HG03135 (cell line): ENCODE data around the gene SH3BGRL2.
"Not testable (repeated sequence)": the region's sequence is repeated elsewhere in the genome, so short reads cannot be mapped to it uniquely, and the experiment has no call there.

ENCODE experiments used
- ATAC-seq: cut with Tn5 transposase; IDR thresholded peaks from one replicate; pipeline ENCODE4 v1.9.1; 2021; ENCODE audit warnings: mild to moderate bottlenecking, moderate library complexity; ENCODE audit not compliant: unreplicated experiment

SH3BGRL2 gene

GRCh38 chr6:79647741-79648140, 16.6 kb downstream of the SH3BGRL2 start:
- ATAC-seq: no peak

- ATAC-seq: no peak
Observed at GRCh38 chr6:79648328-79648727, 17.2 kb downstream of the SH3BGRL2 start.

GRCh38 chr6:79649016-79649415, 17.9 kb downstream of the SH3BGRL2 start:
- no peak for ATAC-seq

GRCh38 chr6:79650950-79651349, 19.8 kb downstream of the SH3BGRL2 start:
- ATAC-seq: no peak

- ATAC-seq: no peak
Observed at GRCh38 chr6:79656134-79656533, 25.0 kb downstream of the SH3BGRL2 start.

- ATAC-seq: no peak
Observed at GRCh38 chr6:79657238-79657637, 26.1 kb downstream of the SH3BGRL2 start.

- ATAC-seq: not testable (repeated sequence)
Observed at GRCh38 chr6:79663655-79664054, 32.5 kb downstream of the SH3BGRL2 start.

GRCh38 chr6:79665725-79666551, 34.8 kb downstream of the SH3BGRL2 start:
- ATAC-seq: no peak

GRCh38 chr6:79666634-79667033, 35.5 kb downstream of the SH3BGRL2 start:
- ATAC-seq: no peak

GRCh38 chr6:79668381-79668780, 37.3 kb downstream of the SH3BGRL2 start:
- no peak for ATAC-seq

- ATAC-seq: no peak
Observed at GRCh38 chr6:79669766-79670165, 38.6 kb downstream of the SH3BGRL2 start.

GRCh38 chr6:79670789-79671188, 39.7 kb downstream of the SH3BGRL2 start:
- no peak for ATAC-seq

GRCh38 chr6:79671600-79672266, 40.6 kb downstream of the SH3BGRL2 start:
- no peak for ATAC-seq

- no peak for ATAC-seq
Observed at GRCh38 chr6:79672631-79673111, 41.5 kb downstream of the SH3BGRL2 start.

- ATAC-seq: no peak
Observed at GRCh38 chr6:79673947-79674346, 42.8 kb downstream of the SH3BGRL2 start.

GRCh38 chr6:79676785-79677736, 45.9 kb downstream of the SH3BGRL2 start:
- no peak for ATAC-seq

- ATAC-seq: not testable (repeated sequence)
Observed at GRCh38 chr6:79682682-79683081, 51.6 kb downstream of the SH3BGRL2 start.

- no peak for ATAC-seq
Observed at GRCh38 chr6:79684876-79685275, 53.7 kb downstream of the SH3BGRL2 start.

GRCh38 chr6:79686707-79687309, 55.7 kb downstream of the SH3BGRL2 start:
- no peak for ATAC-seq

- ATAC-seq: no peak
Observed at GRCh38 chr6:79687759-79688158, 56.6 kb downstream of the SH3BGRL2 start.

GRCh38 chr6:79694156-79694555, 63.0 kb downstream of the SH3BGRL2 start:
- no peak for ATAC-seq
